Small intestine (tissue), 7 donors: Measurements from ENCODE around the gene RPL7A. TPM values are rescaled to one million over a fixed set of nuclear protein-coding genes. Genes with fewer than 3 reads are reported as not detected.

ENCODE experiments used
- DNase-seq, 2 donors: peaks; one replicate each; pipeline versions ENCODE4 v3.0.0 to v3.0.0-alpha.2; 2013
- FAIRE-seq: peaks from 2 replicates; lab custom pipeline; 2012; peaks lifted over from hg19 to GRCh38; lab: Jason Lieb, UNC
- H3K27ac ChIP-seq, 3 donors: one replicate each; pipeline ENCODE4 v1.5.1; 2013; ENCODE audit warnings: low read length in 2 of 3, mild to moderate bottlenecking in 2 of 3, control low read depth in 1 of 3, inconsistent platforms in 1 of 3, low read depth in 1 of 3, moderate library complexity in 1 of 3
- H3K27me3 ChIP-seq, 3 donors: one replicate each; pipeline ENCODE4 v1.6.1; 2013; ENCODE audit warnings: low read length in 3 of 3, inconsistent platforms in 1 of 3; ENCODE audit not compliant: control insufficient read depth in 3 of 3, insufficient read depth in 3 of 3
- H3K36me3 ChIP-seq, 3 donors: one replicate each; pipeline ENCODE4 v1.6.1; 2013; ENCODE audit warnings: low read length in 3 of 3, inconsistent platforms in 1 of 3, low read depth in 1 of 3, mild to moderate bottlenecking in 1 of 3, moderate library complexity in 1 of 3; ENCODE audit not compliant: control insufficient read depth in 3 of 3, insufficient read depth in 2 of 3
- H3K4me1 ChIP-seq, 3 donors: one replicate each; pipeline ENCODE4 v1.6.1; 2013; ENCODE audit warnings: low read length in 2 of 3, inconsistent platforms in 1 of 3, low read depth in 1 of 3, mild to moderate bottlenecking in 1 of 3, moderate library complexity in 1 of 3; ENCODE audit not compliant: control insufficient read depth in 3 of 3, insufficient read depth in 2 of 3
- H3K4me3 ChIP-seq, 3 donors: one replicate each; pipeline ENCODE4 v1.5.1; 2013; ENCODE audit warnings: low read length in 3 of 3, control low read depth in 1 of 3, inconsistent platforms in 1 of 3, low read depth in 1 of 3, mild to moderate bottlenecking in 1 of 3, moderate library complexity in 1 of 3
- H3K9me3 ChIP-seq, 2 donors: one replicate each; pipeline ENCODE4 v1.6.1; 2013; ENCODE audit warnings: low read depth in 1 of 2, low read length in 1 of 2; ENCODE audit not compliant: control insufficient read depth in 2 of 2, insufficient read depth in 1 of 2
- WGBS, 3 donors: extraction: QIAGEN DNeasy Blood & Tissue Kit; methylation state at CpG; one replicate each; pipeline ENCODE4 v1.1.7; 2013; 5-methylcytosine and 5-hydroxymethylcytosine counted together
- polyA plus RNA-seq, 4 donors: library from polyadenylated mRNA; stranded (reverse) in 3 of 4; unstranded in 1 of 4; fragments of 200-250 nt in 3 of 4; fragments of 120-200 nt in 1 of 4; gene quantifications; one replicate each; pipeline versions ENCODE4 v1.2.1 to v1.2.3, GENCODE V29; 2013
- donor health status: healthy with polysubstance abuse.
- donor health status: control.
- donor health status: control.
- donor health status: Bipolar disorder and iron deficiency.
- donor health status: healthy.

Gene RPL7A
- polyA plus RNA-seq, 4 donors, result 1,890 to 3,725 (median 2,971) TPM

DNA sequence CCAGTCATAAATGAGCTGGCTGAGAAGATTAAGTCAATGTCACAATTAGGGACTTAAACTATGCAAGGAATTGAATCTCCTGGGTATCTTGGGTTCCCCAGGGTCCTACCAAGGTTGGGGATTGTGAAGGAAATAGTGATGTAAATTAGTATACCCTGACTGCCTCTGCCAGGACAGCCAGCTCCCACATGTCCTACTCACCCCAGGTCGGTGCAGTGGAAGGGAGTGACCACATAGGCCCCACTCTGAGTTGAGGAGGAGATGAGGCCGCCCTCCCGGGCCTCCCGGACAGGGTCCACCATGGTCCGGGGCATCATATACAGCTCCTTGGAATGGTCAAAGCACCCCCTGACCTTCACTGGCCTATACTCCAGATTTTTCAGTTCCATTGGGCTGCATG lies 5.5 kb downstream of the RPL7A start:
- Histone ChIP-seq H3K4me1 (peaks cover 0 to 33% (median 4%) of the 10 kb centered on the region in 3 donors), H3K4me3 (no peak overlapping the region), H3K27ac (no peak overlapping the region), H3K27me3 (no peaks in the 10 kb centered on the region), H3K9me3 (no peaks in the 10 kb centered on the region), H3K36me3 (peaks cover 16 to 72% (median 17%) of the 10 kb centered on the region in 3 donors)
- FAIRE-seq (no peak), DNase-seq (no peak)
- 73 to 83% (median 82%) methylated on average over 5 of the region's 5 CpGs for WGBS, 3 donors

DNA sequence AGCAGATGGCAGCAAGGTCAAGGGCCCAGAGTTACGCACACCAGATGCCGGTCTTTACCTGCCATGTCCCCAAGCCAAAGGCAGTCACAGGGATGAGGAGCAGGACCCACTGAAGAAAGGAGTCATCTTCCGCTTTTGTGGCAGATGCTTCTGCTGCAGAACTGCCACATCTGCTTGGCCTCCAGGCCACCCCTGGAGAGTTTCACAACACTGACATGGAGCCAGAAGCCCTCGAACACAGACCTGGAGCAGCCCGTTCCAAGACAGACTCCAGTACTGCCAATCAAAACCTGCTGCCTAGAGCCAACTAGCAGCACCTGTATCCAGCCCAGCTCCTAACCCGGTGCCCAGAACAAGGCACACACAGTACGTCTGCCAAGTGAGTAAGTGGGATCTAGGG lies 6.7 kb downstream of the RPL7A start:
- DNase-seq (no peak), FAIRE-seq (no peak)
- H3K36me3 ChIP-seq, result peaks cover 16 to 74% (median 17%) of the 10 kb centered on the region in 3 donors
- H3K9me3 ChIP-seq, result no peaks in the 10 kb centered on the region
- WGBS, 3 donors, result 85 to 89% (median 87%) methylated on average over 7 of the region's 7 CpGs
- peaks cover 0 to 36% (median 2%) of the 10 kb centered on the region in 3 donors for H3K4me1 ChIP-seq
- no peak overlapping the region for H3K4me3 ChIP-seq
- H3K27me3 ChIP-seq, result no peaks in the 10 kb centered on the region
- H3K27ac ChIP-seq, result no peak overlapping the region

DNA sequence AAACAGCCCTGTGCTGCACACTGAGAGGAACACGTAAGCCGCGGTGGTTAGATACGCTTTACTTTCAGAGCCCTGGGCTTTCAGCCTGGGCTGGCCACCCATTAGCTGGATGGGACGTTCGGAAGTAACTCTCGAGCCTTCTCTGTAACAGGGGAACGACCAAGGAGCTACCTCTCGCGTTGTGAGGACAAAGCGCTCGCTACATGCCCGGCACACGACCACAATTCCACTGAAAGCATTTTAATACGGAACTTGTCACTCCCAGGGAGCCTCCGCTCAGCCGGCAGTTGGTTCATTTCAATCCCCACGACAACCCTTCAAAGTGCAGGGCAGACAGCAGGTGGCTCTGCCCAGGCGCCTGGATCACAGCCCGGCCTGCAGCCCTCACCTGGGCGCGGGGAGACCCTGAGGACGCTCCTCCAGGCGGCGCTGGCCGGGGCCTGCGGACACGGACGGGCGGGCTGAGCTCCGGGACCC lies 7.9 kb downstream of the RPL7A start:
- Histone ChIP-seq H3K27ac (peak overlapping the region in 2 of 3 donors; percentile 15 to 75), H3K9me3 (no peaks in the 10 kb centered on the region), H3K4me1 (peaks cover 0 to 48% (median 2%) of the 10 kb centered on the region in 3 donors), H3K4me3 (peak overlapping the region; percentile 77 to 82 (median 79)), H3K36me3 (peaks cover 5 to 77% (median 10%) of the 10 kb centered on the region in 3 donors), H3K27me3 (no peaks in the 10 kb centered on the region)
- WGBS, 3 donors, result 0% methylated on average over 26 to 31 of the region's 31 CpGs
- DNase-seq (no peak), FAIRE-seq (no peak)

DNA sequence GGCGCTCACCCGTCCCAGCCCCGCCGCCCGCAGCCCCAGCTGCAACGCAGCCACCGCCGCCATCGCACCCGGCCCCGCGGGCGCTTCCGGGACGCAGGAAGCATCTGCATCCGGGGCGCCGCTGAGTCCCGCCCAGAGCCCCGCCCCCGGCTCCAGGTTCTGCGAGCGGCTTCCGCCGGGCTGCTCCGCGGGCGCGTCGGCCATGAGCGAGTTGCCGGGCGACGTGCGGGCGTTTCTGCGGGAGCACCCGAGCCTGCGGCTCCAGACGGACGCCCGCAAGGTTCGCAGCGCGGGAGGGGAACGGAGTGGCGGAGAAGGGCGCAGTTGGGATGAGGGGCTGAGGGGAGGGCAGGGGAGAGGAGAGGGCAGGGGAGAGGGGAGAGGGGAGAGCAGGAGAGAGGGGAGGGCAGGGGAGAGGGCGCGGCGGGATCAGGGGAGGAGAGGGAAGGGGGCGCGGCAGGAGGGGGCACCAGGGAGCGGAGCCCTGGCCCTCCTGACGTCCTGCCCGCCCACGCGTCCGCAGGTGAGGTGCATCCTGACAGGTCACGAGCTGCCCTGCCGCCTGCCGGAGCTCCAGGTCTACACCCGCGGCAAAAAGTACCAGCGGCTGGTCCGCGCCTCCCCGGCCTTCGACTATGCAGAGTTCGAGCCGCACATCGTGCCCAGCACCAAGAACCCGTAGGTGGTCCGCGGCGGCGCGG lies 8.5 kb downstream of the RPL7A start, which contains the start of the genes SURF1 and SURF2:
Gene SURF1 (minus strand): TSS at position 97 of the 701 bp plus-strand sequence. CDS start 34 bp downstream, at position 63.
Gene SURF2 (plus strand): TSS at position 160 of the 701 bp plus-strand sequence. CDS start 43 bp downstream, at position 203.
- DNase-seq (peak; percentile 86 to 95), FAIRE-seq (no peak)
- H3K27ac ChIP-seq, result peak within 1 kb of the TSS; percentile 15 to 75 (median 49)
- H3K4me3 ChIP-seq, result peak within 1 kb of the TSS; percentile 77 to 82 (median 79)
- no peaks in the 10 kb centered on the region for H3K27me3 ChIP-seq
- peaks cover 0 to 52% (median 2%) of the 10 kb centered on the region in 3 donors for H3K4me1 ChIP-seq
- no peaks in the 10 kb centered on the region for H3K9me3 ChIP-seq
- peaks cover under 1 to 78% (median 7%) of the 10 kb centered on the region in 3 donors for H3K36me3 ChIP-seq
- 0 to 1% (median 1%) methylated on average over 46 to 78 of the region's 78 CpGs for WGBS, 3 donors

DNA sequence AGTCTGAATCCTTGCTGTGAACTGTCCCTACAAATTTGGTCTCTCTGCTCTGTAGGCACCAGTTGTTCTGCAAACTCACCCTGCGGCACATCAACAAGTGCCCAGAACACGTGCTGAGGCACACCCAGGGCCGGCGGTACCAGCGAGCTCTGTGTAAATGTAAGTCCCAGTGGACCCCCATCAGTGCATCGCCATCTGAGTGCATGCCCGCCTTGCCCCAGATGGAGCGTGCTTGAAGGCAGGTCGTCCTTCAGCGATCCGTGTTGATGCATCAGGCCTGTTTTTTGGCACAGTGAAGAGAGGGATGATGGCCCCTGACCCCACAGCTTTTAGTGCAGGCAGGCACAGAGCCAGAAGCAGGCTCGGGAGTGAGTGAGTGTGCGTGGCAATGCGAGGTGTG lies 9.6 kb downstream of the RPL7A start:
- Histone ChIP-seq H3K4me3 (peak overlapping the region in 1 of 3 donors; percentile 69), H3K4me1 (peaks cover 2 to 56% (median 2%) of the 10 kb centered on the region in 3 donors), H3K9me3 (no peaks in the 10 kb centered on the region), H3K27me3 (no peaks in the 10 kb centered on the region), H3K27ac (no peak overlapping the region), H3K36me3 (peaks cover 0 to 78% (median 8%) of the 10 kb centered on the region in 3 donors)
- DNase-seq (no peak), FAIRE-seq (no peak)
- WGBS, 3 donors, result 80 to 84% (median 84%) methylated on average over 14 of the region's 14 CpGs

DNA sequence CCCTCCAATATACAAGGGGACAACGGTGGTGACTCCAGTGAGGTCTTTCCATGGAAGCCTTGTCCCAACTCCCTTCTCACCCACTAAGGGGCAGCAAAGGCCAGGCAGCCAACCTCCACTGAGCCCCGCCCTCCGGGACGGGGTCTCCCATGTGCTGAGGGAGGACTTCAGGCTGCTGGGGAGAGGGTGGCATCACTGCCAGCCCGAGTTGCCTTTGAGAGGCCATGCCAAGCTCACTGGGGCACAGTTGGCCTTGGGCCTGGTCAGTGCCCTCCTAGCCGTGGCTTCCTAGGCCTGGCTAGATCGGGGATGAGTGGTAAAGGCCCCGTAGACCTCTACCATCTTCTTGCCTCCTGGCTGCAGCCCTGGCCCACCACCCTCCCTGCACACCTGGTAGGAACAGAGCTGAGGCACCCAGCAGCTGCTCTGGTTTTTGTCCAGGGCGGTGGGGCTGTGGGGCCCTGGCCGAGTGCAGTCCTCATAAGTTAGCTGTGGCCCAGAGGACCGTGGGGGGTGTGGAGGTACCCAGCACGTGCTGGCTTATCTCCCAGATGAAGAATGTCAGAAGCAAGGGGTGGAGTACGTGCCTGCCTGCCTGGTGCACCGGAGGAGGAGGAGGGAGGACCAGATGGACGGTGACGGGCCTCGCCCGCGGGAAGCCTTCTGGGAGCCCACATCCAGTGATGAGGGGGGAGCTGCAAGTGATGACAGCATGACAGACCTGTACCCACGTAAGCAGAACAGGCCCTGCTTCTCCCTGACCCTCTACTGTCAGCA lies 11.6 kb downstream of the RPL7A start:
- H3K27me3 ChIP-seq, result no peaks in the 10 kb centered on the region
- no peak for FAIRE-seq
- no peak overlapping the region for H3K4me3 ChIP-seq
- H3K27ac ChIP-seq, result peak overlapping the region in 1 of 3 donors; percentile 46
- peaks cover 3 to 77% (median 16%) of the 10 kb centered on the region in 3 donors for H3K36me3 ChIP-seq
- no peaks in the 10 kb centered on the region for H3K9me3 ChIP-seq
- H3K4me1 ChIP-seq, result peaks cover 2 to 56% (median 2%) of the 10 kb centered on the region in 3 donors
- peak in 1 of 2 donors; percentile 37 for DNase-seq
- 39 to 62% (median 53%) methylated on average over 18 to 20 of the region's 20 CpGs for WGBS, 3 donors

DNA sequence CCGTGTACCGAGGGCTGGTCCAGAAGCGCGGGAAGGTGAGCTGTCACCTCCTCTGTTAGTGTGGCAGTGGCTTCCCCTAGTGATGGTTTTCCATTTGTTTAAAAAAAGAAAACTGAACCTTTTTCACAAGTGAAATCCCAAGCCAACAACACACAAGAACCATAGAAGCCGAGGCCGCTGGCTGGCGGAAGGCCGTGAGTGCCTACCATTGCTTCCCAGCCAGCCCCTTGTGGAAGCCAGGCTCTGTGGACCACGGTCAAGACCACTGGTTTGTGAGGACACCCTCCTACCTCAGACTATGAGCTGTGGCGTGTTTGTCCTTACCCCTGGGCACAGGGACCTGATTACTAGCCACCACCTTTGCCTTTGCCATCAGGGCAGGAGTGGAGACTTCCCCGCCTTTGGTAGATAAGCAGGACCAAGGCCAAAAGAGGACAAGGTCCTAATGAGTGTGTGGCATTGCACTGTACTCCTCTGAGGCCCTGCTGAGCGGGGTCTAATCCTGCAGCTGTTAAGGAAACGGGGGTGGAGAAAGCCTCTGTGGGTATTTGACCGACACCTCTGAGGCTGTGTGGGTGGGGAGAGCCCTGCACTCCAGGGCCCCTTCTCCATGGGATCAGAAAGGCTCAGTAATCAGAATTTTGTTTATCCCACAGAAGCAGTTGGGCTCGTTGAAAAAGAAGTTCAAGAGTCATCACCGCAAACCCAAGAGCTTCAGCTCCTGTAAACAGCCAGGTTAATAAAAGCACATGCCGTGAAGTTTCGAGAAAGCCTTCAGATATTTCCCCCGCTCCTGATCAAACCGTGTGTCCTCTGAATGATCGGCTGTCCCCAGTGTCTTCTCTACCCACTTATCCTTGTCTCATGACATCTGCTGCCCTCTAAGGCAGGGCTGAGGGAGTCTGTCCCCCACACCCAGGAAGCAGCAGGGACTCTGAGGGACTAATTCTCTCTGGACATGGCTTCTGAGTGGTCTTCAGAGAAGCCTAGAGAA lies 12.7 kb downstream of the RPL7A start:
- peaks cover 0 to 53% (median 2%) of the 10 kb centered on the region in 3 donors for H3K4me1 ChIP-seq
- H3K27ac ChIP-seq, result peak overlapping the region; percentile 10 to 67 (median 52)
- peak in 1 of 2 donors; percentile 92 for DNase-seq
- no peak for FAIRE-seq
- no peaks in the 10 kb centered on the region for H3K9me3 ChIP-seq
- whole genome bisulfite sequencing, 3 donors, result 47 to 68% (median 55%) methylated on average over 21 of the region's 21 CpGs
- no peak overlapping the region for H3K4me3 ChIP-seq
- peaks cover 5 to 84% (median 21%) of the 10 kb centered on the region in 3 donors for H3K36me3 ChIP-seq
- H3K27me3 ChIP-seq, result no peaks in the 10 kb centered on the region
